Suppressor macrophage (primary cell): ENCODE results near the gene RBM27.
"Not testable (repeated sequence)": the region's sequence is repeated elsewhere in the genome, so short reads cannot be mapped to it uniquely, and the experiment has no call there.

Experiments
- DNase-seq, 4 experiments: peaks; one replicate each; pipeline ENCODE4 v3.0.0-alpha.2; 2020 to 2022

The RBM27 gene

DNA sequence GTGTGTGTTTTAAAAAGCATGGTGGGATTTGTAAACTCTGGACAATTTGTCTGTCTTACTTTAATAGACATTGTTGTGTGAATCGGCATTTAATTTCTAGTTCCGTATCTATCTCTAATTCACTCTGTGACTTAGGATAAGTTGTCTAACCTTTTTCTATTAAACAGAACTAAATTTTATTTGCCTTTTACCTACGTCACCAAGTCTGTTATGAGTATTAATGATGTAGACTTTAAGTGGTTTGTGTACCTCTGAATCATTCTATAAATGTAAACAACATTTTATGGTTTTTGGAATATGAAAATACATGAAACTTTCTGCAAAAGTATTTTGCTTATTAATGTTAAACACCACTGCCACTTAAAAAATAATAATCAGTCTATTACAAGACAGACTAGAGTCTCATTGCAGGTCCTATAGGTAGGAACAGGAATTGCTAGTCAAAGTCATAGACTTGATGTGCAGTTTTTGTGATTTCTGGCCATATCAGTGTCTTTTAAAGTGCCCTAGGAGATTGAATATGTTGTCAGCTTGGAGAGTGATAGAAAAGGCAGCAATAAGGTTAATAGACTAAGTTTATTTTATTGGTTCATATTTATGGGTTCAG is 5.6 kb downstream of the RBM27 start:
- DNase-seq, result no peak

DNA sequence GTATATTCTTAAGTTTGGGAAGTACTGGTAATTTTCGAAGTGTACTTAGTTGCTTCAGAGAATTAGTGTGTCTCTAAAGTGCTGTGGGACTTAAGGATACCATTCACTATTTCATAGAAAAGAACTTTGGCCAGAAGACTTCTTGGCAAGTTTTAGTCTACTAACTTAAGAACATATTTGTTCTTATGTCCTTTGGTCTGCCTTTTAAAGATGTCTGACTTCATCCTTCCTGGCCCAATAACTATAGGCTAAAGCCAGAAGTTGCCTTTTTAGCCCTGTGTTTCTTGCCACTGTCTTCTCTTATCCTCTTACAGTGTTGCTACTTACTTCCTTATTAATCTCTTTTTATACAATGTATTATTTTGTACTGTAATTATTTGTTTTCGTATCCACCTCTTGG is 6.3 kb downstream of the RBM27 start:
- no peak for DNase-seq

DNA sequence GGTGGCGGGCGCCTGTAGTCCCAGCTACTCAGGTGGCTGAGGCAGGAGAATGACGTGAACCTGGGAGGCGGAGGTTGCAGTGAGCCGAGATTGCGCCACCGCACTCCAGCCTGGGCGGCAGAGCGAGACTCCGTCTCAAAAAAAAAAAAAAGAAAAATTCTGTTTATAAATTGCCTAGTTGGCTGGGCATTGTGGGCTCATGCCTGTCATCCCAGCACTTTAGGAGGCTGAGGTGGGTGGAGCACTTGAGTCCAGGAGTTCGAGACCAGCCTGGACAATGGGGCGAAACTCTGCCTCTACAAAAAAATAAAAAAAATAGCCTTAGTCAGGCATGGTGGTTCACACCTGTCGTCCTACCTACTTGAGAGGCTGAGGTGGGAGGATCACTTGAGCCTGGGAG is 7.4 kb downstream of the RBM27 start:
- DNase-seq, result not testable (repeated sequence)

DNA sequence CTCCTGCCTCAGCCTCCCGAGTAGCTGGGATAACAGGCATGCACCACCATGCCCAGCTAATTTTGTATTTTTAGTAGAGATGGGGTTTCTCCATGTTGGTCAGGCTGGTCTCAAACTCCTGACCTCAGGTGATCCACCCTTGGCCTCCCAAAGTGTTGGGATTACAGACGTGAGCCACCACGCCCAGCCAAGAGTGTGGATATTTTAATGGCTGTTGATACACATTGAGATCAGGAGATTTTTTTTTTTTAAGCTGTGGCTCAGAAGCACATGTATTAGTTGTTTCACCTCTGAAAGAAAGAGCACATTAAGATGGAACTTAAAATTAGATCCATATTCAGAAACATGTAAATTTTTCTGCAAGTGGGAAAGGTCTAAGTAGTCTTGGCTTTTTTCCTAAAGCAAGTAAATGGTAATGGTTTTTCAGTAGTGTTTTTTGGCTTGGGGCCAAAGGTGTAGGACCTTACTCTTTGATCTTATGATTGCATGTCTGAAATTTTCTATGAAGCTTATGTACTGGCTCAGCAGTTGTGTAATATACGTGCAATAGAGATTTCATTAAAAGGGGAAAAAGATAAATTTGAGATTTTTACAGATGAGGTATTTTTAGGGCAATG is 9.9 kb downstream of the RBM27 start:
- peak in 2 of 4 experiments; percentile 31 to 32 for DNase-seq

DNA sequence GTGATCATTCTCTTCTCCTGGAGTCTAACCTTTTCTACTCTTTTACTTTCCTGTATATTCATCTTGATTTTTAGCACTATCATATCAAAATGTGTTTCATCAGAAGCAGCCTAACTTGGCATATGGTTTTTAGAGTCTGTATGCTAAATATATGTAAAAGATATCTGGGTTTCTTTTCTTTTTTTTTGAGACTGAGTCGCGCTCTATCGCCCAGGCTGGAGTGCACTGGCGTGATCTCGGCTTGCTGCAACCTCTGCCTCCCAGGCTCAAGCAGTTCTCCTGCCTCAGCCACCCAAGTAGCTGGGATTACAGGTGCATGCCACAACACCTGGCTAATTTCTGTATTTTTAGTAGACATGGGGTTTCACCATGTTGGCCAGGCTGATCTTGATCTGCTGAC is 11.5 kb downstream of the RBM27 start:
- DNase-seq, result not testable (repeated sequence)

DNA sequence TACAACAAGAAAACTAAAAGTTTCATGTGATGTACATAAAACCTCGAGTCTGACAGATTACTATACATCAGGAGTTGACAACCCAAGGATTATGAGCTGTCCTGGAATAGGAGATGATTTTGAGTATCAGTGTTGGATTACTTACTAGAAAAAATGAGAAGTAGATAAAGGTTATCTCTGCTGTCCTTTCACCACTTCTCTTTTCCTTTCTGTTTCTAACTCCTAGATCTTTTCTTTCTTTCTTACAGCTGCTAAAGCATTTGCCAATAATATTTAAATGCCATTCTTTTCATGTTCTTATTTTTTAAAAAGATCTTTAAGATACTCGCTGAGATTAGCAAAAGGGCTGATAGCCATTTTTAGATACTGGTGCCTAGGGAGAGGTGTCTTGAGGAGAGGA is 14.8 kb downstream of the RBM27 start:
- DNase-seq, result peak in 1 of 4 experiments; percentile 9

DNA sequence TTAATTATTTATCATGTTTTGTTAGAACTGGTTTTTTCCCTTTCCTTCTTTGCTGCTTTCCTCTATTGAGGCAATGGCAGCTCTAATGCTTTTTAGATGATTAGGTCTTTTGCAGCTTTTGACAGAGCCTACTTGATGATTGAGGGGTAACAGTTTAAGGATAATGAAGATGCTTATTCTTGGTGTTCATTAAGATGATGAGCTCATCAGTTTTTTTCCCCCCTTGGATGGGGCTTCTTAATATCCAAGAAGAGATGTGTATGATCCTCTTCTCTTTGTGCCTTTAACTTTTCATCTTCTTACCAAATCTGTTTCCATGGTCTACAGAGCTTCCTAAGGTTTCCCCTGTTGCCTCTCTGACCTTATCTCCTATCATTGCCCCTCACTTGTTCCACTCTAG is 15.8 kb downstream of the RBM27 start:
- no peak for DNase-seq

DNA sequence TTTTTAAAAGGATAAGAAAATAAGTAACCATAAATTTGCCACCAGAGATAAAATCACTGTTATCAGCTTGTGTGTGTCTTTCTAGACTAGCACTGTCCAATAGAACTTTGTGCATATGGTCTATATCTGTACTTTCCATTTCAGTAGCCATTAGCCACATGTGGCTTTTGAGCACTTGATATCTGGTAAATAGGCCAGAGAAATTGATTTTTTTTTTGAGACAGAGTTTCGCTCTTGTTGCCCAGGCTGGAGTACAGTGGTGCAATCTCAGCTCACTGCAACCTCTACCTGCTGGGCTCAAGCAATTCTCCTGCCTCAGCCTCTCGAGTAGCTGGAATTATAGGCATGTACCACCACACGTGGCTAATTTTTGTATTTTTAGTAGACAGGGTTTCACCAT is 17.8 kb downstream of the RBM27 start:
- no peak for DNase-seq

DNA sequence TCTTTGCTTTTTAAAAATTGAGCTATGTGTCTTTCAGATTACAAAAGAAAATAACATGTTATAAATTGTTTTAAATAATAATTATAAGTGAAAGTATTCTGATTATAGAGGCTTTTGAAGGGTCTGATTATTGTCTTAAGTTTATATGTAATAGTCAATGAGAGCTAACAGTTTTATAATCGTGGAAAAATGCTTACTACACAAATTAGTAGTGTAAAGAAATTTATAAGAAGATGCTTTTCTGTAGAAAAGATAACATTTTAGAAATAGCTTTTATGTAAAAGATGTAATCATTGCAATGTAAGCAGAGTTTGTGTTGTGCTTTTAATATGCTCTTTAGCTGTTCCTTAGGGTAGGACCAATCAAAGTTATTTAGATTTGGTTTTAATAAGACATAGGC is 18.6 kb downstream of the RBM27 start:
- no peak for DNase-seq

DNA sequence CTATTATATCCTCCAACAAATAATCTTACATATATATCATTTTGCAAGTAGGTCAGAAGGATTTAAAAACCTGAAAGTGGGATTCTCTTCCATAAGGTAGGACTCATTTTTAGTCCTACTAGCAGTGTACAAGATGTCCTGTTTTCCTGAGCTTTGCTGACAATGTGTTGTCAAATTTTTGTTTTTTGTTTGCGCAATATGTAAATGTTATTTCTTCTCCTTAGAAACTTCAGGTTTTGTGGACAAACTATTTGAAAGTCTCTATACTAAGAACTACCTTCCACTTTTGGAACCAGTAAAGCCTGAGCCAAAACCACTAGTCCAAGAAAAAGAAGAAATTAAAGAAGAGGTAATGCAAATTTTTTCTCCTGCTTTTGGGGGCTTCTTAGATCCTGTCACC is 19.8 kb downstream of the RBM27 start:
- DNase-seq, result no peak

DNA sequence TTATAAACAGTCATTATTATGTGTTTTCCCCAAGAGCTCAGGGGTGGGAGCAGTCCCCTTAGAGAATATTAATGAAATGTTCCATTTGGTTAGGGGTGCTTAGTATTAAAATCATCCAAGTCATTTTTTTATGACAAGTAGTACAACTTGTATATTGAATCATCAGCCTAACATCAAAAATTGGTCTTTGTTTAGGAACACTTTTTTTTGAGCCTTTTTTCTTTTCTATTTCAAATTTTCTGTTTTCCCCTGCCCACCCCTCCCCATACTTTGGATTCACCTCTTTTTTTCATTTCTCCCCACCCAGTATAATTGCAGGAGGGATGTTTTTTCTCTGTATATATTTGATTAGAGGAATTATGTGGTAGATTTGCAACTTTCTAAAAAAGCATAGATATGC is 25.8 kb downstream of the RBM27 start:
- DNase-seq, result no peak

DNA sequence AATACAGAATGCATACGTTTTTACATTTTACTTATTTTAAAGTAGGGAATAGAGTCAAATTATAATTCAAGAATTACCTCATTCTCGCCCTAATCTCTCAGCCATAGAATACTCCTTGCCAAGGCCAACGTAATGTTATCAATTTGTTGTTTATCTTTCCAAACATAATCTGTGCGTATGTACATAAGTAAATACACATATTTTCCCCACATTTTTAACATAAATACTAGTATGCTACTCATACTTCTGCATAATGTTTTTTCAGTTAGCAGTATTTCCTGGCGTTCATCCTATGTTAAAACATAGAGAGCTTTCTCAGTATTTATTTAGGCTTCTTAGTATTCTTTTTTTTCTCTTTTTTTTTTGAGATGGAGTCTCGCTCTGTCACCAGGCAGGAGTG is 28.8 kb downstream of the RBM27 start:
- no peak for DNase-seq

DNA sequence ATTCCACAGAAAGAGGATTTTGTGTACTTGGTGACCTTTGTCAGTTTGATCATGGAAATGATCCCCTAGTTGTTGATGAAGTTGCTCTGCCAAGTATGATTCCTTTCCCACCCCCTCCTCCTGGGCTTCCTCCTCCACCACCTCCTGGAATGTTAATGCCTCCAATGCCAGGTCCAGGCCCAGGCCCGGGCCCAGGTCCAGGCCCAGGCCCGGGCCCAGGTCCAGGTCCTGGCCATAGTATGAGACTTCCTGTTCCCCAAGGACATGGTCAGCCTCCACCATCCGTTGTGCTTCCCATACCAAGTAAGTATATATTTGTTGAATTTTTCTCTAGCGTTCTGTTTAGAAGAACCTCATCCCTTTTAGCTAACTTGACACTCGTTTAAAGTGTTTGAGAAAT is 30.0 kb downstream of the RBM27 start:
- DNase-seq, result no peak

DNA sequence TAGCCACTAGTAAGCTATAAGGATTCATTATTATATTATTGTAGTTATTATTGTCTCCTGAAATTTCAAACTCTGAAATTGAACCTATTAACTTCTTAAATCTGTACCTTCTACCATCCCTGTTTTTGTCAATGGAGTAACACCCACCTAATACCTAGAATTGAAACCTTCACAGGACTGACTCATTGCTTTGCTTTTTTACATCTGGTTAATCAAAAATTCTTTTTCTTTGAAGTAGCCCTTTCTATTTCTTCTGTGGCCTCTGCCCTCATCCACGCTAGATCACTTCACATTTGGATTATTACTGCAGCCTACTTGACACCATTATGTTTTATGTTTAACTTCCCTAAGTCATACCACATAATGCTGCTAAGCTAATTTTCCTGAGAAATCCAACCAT is 35.6 kb downstream of the RBM27 start:
- DNase-seq, result no peak

DNA sequence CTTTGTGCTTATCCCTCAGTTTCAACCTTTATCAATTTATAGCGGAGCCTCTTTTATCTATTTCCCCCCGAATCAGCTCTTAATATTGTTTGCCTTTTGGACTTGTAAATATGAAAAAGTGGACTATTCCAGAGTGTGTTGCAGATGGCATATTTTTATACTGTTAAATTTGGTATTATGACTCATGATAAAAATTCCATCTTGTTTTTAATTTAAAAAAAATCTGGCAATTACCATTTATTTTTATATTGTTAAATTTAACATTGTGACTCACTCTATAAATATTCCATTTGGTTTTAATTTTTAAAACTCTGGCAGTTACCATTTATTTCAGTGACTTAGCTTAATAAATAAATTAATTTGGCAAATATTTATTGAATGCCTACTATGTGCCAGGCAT is 37.5 kb downstream of the RBM27 start:
- no peak for DNase-seq

DNA sequence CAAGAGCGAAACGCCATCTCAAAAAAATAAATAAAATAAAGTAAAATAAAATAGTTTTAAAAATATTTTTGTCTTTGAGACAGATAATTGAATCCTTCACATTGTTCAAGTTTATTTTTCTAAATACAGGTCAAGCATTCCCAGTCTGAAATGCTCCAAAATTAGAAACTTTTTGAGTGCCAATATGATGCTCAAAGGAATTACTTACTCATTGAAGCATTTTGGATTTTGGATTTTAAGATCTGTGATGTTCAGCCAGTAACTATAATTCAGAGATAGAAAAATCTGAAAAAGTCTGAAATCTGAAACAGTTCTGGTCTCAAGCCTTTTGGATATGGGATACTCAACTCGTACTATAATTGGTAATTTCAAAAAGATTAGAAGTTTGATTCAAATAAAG is 39.8 kb downstream of the RBM27 start:
- no peak for DNase-seq

DNA sequence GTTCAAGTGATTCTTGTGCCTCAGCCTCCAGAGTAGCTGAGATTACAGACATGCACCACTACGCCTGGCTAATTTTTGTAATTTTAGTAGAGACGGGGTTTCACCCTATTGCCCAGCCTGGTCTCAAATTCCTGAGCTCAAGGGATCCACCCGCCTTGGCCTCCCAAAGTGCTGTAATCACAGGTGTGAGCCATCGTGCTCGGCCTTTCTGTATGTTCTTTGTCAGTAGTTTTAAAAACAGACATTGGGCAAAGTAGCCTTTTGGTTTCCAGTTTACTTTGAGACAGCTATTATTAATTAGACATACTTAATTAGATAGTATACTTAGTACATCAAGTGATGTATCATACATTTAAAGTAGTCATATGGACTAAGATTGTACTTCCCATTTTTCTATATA is 45.2 kb downstream of the RBM27 start:
- no peak for DNase-seq

DNA sequence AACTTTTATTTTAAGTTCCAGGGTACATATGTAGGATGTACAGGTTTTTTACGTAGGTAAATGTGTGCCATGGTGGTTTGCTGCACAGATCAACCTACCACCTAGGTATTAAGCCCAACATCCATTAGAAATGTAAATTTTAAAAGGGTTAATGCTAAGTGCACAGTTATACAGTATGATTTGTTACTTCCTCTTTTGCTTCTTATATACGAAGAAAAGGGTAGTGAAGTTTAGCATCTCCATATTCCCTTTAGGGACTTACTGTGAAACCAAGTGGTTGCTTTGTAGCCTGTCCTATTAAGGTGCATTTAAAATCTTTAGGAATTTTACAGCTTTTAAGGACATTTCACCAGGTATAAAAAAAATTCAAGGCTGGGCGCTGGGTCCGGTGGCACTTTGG is 46.4 kb downstream of the RBM27 start:
- peak in 2 of 4 experiments; percentile 8 to 17 for DNase-seq
